Hepatocyte (in vitro differentiated cells): Measurements from ENCODE around the gene SMIM7.

Experiments used
- CTCF ChIP-seq: fragments of 200-600 bp; sonication (generic); IDR thresholded peaks from 2 replicates; pipeline ENCODE4 v1.5.1; 2016; ENCODE audit warnings: antibody characterized with exemption, mild to moderate bottlenecking; ENCODE audit not compliant: poor library complexity
- EZH2 ChIP-seq: fragments of 200-600 bp; sonication (generic); IDR thresholded peaks from 2 replicates; pipeline ENCODE4 v1.6.1; 2016; ENCODE audit warnings: antibody characterized with exemption, mild to moderate bottlenecking, borderline replicate concordance
- EZH2phosphoT487 ChIP-seq: fragments of 200-600 bp; sonication (generic); IDR thresholded peaks from one replicate; pipeline ENCODE4 v1.6.1; 2018; ENCODE audit warnings: antibody characterized with exemption, mild to moderate bottlenecking, low read depth, moderate library complexity; ENCODE audit not compliant: unreplicated experiment, severe bottlenecking

- TF ChIP-seq CTCF: peak; percentile 25
- no peak for TF ChIP-seq EZH2
- TF ChIP-seq EZH2phosphoT487: no peak
Measured at GRCh38 chr19:16659832-16660708, at the start of gene SMIM7.
